GM19240 (cell line): ENCODE data around the gene FOXA3.
A peak's percentile ranks its signal among the peaks of the same experiment; 100 is the strongest.
"Not testable (repeated sequence)": the region's sequence is repeated elsewhere in the genome, so short reads cannot be mapped to it uniquely, and the experiment has no call there.

Experiments
- DNase-seq: peaks from one replicate; pipeline ENCODE4 v3.0.0; 2011; ENCODE audit warnings: low spot score; ENCODE audit not compliant: insufficient read length

The FOXA3 gene

DNA sequence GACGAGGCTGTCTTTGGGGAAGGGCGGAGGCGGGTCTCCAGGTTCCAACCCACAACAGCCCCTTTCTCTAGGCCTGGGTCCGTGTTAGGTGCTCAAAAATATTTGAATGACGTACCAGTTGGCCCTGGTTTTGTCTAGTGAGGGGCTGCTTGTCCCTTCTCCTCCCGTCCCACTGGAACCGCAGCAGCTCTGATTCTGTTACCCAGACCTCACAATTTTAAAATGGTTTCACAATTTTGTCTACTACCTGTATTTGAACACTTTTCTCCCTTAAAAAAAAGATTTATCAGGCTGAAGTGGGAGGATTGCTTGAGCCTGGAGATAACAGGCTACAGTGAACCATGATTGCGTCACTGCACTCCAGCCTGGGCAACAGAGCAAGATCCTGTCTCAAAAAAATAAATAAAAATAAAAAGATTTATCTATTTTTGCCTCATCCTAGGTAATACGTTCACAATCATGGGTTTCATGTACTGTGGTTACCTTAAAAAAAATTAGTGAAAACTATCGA is 23.1 kb downstream of the FOXA3 start:
- no peak for DNase-seq

DNA sequence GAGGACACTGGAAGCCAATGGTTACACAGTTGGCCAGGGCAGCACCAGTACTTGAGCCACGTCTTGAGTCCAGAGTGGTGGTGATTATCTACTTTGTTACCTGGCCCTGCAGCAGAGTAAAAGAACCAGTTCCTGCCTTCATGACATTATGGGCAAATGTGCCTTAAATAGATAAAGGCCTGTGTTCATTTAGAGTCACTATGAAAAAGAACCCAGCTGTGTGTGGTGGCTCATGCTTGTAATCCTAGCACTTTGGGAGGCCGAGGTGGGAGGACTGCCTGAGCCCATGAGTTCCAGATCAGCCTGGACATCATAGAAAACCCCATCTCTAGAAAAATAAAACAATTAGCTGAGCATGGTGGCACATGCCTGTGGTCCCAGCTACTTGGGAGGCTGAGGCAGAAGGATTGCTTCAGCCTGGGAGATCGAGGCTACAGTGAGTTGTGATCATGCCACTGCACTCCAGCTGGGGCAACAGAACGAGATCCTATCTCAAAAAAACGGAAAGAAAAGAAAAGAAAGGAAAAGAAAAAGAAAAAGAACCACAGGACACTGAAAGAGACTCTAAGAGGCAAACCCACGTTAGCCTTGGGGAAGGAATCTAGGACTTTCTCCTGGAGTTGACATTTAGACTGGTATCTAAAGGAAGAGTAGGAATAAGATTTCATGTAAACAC is 25.2 kb downstream of the FOXA3 start:
- no peak for DNase-seq

DNA sequence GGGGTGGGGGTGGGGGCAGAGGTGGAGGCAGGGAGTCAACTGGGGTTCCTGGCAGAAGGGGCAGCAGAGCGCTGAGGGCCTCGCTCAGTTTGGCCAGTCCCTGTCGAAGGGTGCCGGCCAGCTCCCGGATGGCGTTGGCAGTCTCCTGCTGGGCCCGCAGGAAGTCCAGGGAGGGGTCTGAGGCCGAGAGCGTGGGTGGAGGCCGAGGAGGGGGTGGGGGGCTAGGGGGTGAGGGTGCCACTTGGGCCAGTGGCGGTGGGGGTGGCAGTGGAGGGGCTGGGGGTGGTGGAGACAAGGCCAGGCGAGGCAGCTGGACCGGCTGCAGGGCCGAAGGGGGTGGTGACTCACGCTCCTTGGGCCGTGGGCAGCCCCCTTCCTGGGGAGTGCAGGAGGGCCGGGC is 26.8 kb downstream of the FOXA3 start:
- no peak for DNase-seq

DNA sequence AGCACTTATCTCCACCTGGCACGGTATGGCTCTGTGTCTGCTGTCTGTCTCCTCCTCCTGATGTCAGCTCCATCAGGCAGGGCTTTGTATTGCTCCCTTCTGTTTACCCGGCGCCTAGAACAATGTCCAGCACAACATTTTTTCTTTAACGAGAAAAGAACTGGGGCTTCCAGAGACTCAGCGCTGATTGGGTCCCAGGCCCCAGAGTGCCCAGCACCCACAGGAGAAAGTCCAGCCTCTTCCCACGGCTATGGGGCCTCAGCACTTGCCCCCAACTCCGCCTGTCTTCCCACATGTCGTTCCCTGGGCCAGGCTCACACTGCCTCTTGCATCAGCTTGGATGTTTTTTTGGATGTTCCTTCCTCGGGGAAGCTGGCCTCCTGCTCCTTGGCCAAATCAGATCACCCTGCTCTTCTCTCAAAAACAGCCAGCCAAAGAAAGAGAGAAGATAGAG is 31.4 kb downstream of the FOXA3 start:
- DNase-seq = no peak

DNA sequence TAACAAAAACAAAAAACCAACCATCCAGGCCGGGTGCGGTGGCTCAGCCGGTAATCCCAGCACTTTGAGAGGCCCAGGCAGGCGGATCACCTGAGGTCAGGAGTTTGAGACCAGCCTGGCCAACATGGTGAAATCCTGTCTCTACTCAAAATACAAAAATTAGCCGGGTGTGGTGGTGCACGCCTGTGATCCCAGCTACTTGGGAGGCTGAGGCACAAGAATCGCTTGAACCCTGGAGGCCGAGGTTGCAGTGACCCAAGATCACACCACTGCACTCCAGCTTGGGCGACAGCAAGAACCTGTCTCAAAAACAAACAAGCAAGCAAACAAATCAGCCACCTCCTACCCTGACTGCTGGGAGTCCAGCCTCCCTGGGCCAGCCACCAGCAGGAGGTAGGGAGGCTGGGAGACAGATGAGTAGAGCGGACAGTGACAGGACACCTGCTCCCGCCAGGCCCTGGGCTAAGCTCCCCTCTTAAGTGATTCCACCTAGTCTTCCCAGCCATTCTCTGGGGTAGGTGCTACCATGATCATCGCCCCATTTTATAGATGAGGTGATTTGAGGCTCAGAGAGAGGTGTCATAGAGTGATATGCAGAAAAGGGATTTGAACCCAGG is 32.0 kb downstream of the FOXA3 start:
- not testable (repeated sequence) for DNase-seq

DNA sequence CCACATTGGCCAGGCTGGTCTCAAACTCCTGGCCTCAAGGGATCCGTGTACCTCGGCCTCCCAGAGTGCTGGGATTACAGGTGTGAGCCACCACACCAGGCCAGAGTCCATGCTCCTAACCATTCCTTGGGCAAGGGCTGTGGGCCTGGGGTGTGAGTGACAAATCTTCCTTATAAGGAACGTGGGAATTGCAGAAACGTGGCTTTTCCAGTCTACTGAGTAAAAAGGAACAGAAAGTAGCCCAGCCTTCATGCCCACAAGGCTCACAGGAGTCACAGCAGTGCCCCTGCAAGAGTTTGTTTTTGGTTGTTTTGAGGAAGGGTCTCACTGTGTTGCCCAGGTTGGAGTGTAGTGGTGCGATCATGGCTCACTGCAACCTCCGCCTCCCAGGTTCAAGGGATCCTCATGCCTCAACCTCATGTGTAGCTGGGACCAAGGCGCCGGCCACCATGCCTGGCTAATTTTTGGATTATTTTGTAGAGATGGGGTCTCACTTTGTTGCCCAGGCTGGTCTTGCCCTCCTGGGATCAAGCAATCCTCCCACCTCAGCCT is 33.2 kb downstream of the FOXA3 start:
- DNase-seq = no peak

DNA sequence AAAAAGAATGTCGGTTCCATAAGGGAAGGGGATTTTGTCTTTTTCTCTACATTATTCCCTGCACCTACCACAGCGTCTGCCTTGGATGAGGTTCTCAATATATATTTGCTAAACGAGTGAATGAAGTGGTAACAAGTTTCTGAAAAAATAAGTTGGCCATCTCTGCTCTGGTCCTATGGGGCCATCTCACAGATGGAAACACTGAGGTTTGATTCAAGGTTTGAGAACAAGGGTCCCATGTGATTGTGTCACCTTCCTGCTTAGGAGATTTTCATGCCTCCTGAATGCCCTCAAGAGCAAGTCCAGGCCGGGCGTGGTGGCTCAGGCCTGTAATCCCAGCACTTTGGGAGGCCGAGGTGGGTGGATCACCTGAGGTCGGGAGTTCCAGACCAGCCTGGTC is 35.1 kb downstream of the FOXA3 start:
- no peak for DNase-seq

DNA sequence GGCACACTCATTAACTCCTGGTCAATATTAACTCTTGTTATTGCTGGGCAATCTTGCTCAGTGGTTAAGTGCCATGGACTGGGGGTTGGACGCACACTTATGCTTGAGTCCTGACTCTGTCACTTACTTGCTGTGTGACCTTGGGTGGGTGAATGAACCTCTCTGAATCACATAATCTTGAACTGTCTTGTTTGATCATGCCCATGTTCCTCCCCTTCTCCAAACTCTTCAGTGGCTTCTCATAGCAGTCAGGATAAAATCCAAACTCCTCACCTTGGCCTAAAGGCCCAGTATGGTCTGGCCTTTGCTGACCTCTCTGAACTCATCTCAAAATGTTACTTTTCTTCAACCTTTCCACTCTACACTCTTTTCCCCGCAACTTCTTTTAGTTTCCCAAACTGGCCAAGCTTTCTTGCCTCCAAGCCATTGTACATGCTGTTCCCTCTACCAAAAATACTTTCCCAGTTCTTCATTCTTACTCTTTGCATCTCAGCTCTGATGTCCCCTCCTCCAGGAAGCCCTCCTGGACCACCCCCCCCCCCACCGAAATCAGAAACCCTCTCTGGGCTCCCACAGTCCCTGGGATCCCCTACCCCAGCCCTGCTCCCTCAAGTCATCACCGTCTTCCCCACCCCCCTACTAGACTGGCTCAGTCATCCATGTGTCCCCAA is 35.9 kb downstream of the FOXA3 start:
- no peak for DNase-seq

DNA sequence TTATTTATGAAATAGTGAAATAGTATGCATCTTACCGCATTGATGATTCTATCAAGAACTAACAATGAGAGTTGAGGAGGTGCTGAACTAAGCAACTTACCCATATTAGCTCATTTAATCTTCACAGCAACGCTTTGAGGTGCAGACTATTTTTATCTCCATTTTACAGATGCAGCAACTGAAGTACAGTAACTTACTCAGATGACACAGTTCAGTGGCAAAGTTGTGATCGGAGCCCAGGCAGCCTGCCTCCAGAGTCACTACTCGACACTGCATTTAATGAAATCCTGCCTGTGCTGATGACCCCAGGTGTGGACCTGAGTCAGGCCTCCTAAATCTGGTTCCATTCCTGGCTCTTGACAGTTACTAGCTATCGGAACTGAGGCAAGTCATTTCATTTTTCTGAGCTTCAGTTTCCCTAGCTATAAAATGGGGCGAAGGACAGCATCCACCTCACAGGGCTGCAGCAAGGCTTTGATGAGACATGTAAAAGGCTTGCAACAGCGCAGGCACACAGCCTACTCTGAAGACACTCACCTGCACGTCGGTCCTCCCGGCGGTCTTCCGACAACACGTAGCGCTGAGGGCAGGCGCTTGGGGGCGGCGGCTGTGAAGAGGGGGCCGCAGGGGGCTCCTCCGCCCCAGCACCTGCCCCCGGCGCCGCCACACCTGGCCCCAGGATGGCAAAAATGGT is 36.8 kb downstream of the FOXA3 start:
- no peak for DNase-seq

DNA sequence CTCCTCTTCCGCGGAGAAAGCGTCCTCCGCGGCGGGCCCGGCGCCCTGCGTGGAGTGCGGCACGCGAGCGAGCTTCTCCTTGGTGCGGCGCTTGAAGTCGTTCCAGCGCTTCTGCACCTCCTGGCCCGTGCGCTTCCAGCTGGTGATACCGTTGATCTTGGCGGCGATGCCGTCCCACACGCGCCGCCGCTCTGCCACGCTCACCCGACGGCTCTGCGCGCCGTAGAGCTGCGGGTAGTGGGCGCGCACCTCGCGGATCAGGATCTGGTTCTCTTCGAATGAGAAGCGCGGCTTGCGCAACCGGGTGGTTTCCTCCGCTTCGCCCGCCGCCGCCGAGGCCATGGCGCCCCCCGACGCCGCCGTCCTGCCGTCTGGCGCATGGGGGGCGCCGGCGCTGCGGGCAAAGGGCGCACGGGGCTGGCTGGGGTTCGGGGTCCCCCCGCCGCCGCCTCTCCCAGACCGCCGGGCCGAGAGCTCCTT is 37.3 kb downstream of the FOXA3 start:
- no peak for DNase-seq

DNA sequence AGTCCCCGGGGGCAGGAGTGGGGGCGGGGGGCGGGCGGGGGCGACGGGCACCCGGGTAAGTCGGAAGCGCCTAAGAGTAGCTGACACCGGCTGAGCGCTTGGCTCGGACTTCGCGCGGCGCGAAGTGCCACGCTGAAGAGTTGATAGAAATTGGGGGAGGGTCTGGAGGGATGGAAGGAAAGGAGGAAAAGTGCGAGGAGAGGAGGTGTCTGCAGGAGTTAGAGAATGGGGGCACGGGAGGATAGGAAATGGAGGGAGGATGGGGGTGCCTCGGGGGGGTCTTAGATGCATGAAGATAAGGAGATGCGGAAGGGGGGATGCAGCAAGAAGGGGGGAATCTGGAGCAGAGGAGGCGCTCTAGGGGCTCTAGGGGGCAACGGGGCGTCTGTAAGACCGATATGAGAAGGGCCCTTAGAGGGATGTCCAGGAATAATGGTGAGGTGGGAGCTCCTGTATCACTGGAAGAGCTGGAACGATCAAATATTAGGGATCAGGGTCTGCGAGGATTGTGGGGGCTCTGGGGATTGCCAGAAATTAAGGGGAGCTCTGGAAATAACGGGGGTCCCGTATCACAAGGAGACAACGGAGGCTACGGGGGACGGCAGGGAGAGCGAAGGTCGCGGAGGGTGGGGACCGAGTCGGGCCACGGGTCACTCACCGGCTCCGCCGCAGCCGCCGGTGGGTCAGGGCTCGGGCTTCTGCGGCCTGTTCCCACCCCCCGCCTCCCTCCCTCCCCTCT is 38.0 kb downstream of the FOXA3 start, which contains the start of gene MYPOP:
Gene MYPOP (minus strand): TSS at position 702 of the 739 bp plus-strand sequence. CDS start 840 bp downstream, outside the sequence.
- no peak for DNase-seq

DNA sequence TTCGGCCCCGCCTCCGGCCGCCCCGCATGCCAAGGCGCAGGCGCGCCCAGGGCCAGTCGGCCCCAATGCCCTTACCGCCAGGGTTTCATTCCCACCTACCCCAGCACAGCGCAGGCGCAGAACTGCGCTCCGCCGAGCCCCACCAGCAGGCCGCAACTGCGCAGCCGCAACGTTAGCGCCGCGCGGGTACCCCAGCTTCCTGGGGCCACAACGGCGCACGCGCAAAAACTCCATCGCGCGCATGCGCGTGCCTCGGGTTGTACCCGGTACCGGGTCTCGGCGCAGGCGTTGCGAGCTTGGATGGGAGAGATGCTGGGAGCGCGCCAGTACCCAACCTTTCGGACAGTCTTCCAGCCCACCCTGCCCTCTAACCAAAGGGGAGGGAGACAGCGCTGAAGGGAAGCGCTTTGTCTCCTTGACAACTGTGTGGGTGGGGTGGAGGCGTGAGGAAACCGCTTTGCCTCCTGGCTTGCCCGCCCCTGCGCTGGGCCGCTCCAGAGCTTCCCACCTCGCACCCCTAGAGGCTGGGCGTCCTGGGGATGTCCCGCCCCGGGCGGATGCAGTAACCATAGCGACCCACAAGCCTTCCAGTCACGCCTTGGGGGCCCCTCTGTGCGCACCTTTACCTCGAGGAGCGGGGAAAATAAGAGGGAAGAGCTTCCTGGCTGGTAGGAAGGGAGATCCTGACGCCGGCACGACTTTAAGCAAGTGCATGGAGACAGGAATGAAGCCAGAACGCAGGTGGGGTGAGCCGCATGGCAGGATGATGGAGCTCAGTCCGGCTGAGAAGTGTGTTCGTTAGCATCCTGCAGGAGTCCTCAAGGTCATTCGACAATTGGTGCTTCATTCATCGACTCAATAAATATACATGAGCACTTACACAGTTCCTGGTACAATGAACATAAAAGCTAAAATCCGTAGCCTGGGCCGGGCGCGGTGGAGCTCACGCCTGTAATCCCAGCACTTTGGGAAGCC is 38.8 kb downstream of the FOXA3 start:
- DNase-seq = peak; percentile 98

DNA sequence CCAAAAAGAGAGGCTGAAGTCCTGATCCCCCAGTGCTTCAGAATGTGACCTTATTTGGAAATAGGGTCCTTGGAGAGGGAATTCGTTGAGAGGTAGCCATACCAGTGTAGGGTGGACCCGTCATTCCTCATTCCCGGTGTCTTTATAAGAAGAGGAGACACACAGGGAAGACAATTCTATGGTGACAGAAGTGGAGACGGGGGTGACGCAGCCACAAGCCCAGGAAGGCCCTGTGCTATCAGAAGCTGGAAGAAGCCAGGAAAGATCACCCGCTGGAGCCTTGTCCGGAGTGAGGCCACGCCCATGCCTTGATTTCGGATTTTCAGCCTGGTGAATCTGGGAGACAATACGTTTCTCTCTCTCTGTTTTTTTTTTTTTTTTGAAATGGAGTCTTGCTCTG is 40.9 kb downstream of the FOXA3 start:
- no peak for DNase-seq

DNA sequence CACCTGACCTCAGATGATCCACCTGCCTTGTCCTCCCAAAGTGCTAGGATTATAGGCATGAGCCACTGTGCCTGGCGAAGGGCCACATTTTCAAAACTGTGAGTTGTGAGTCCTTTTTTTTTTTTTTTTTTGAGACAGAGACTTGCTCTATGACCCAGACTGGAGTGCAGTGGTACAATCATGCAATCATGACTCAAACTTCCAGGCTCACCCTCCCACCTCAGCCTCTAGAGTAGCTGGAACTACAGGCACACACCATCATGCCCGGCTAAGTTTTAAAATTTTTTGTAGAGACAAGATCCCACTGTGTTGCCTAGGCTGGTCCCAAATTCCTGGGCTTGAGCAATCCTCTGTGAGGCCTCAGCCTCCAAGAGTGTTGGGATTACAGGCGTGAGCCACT is 42.1 kb downstream of the FOXA3 start:
- no peak for DNase-seq

DNA sequence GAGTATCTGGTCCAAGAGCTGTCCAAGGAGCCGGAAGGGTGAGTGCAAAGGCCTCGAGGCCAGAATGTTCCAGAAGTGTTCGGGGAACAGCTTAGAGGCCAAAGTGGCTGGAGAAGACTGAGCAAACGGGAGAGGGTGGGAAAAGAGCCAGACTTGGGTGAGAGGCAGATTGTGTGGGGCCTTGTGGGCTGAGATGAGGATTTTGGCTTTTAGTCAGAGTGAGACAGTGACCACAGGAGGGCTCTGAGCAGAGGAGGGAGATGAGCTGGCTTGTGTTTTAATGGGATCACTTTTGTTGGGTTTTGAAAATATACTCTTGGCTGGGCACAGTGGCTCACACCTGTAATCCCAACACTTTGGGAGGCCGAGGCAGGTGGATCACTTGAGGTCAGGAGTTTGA is 44.8 kb downstream of the FOXA3 start:
- DNase-seq = no peak

DNA sequence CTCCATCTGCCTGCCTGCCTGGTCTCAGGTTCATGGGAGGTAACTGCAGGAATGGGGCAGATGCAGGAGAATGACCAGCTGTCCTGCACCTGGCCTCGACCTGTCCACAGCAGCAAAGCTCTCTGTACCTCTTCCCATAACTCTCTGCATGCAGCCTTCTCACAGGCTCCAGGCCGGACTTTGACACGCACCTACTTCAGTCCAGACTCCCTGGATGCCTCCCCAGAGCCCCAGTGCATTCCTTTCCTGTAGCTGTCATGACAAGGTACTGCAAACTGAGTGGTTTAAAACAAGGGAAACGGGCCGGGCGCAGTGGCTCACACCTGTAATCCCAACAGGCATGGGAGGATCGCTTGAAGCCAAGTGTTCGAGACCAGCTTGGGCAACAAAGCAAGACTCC is 47.2 kb downstream of the FOXA3 start:
- no peak for DNase-seq

DNA sequence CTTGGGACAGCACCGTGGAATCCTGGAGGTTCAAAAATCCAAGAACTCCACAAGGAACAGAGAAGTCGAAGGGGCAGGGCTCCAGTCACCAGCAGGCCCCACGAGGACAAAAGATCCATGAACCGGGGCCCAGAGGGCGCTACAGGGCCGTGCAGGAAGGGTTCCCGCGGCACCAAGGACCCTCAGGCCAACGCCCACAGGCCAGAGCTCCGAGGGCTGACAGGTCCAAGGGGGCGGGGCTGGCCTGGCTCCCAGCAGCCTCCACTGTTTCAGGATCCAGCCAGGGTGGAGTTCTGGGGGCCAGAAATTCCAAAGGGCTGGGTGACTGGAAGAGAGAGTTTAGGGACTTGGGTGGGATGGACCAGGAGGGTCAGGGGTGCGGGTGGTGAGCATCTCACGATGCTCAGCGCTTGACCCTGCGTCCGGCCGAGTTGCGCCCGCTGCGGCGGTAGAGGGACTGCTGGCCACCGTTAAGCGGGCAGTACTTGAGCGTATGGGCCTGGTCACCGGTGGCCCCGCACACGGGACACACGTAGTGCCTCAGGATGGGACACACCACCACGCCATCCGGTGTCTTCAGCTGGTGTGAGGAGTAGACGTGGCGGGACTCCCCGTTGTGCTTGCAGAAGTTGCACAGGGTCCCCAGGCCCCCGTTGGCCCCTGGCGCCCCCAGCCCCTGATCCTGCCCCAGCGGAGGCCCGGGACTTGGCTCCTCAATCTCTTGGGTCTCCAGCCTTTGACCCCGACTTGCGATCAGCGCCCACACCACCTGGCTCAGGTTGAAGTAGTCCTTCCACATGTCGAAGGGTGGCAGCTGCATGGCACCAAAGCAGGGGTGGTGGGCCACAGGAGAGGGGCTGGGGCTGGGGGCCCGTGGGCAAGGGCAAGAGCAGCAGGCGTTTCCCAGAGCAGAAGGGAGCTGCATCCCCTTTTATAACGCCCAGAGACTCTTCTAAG is 50.0 kb downstream of the FOXA3 start, which contains the start of gene NANOS2:
Gene NANOS2 (minus strand): TSS at position 905 of the 957 bp plus-strand sequence. CDS start 85 bp downstream, at position 820.
- DNase-seq = no peak

DNA sequence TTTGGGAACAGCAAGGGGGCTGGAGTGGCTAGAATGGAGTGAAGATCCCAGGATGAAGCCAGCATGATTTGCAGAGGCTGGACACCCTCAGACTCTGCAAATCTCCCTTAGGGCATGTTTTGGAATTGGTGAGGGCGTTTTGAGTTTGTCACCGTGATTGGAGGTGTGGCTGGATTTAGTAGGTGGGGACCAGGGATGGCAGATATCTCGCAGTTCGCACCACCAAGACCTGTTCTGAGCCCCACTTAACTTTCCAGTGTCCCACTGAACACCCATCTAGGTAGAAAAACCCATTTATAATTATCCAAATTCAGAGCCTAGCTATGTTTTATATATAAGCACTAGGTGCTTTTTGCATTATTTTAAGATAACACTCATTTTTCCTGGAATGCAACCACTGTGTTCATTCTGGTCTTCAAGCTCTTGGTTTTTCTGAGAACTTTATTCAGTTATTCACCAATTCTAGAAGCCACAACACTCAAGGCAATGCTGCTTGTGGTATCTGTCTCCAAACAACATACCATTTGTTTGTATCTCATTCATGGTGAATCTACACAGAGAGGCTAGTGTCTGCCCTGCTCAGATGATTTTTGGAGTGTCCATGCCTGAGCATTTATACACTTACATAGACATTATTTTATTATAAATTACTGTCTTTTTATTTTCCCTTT is 53.4 kb downstream of the FOXA3 start:
- DNase-seq = no peak
